VCaP (cell line): ENCODE measurements around the gene A1CF.
"Not testable (repeated sequence)": the region's sequence is repeated elsewhere in the genome, so short reads cannot be mapped to it uniquely, and the experiment has no call there.

Experiments used
- H3K27ac ChIP-seq: fragments of 450-650 bp; 2 replicates; pipeline ENCODE4 v1.5.1; 2017
- TF ChIP-seq, protein P1 (sequence below): fragments of 450-650 bp; conservative IDR thresholded peaks from 2 replicates; pipeline ENCODE4 v1.5.1; 2017; ENCODE audit warnings: mild to moderate bottlenecking, moderate library complexity

Gene A1CF

DNA sequence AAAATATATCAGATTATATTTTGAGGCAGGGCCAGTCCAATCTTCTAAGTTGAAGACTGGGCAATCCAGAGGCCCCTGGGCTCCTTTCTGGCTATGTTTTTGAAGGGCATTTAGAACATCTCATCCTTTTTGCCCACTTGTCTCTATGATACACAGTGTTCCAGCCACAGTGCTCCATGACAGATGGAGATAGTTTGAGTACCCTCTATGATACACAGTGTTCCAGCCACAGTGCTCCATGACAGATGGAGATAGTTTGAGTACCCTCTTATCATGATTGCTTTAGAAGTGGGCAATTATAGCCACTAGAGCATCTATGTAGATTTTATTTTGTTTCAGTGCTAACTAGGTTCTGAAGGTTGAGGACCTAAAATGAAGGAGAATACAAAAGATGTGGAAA lies 33.1 kb upstream of the A1CF start:
- TF ChIP-seq, protein P1, sequence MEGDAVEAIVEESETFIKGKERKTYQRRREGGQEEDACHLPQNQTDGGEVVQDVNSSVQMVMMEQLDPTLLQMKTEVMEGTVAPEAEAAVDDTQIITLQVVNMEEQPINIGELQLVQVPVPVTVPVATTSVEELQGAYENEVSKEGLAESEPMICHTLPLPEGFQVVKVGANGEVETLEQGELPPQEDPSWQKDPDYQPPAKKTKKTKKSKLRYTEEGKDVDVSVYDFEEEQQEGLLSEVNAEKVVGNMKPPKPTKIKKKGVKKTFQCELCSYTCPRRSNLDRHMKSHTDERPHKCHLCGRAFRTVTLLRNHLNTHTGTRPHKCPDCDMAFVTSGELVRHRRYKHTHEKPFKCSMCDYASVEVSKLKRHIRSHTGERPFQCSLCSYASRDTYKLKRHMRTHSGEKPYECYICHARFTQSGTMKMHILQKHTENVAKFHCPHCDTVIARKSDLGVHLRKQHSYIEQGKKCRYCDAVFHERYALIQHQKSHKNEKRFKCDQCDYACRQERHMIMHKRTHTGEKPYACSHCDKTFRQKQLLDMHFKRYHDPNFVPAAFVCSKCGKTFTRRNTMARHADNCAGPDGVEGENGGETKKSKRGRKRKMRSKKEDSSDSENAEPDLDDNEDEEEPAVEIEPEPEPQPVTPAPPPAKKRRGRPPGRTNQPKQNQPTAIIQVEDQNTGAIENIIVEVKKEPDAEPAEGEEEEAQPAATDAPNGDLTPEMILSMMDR = no peak
- H3K27ac ChIP-seq = no peak overlapping the region

DNA sequence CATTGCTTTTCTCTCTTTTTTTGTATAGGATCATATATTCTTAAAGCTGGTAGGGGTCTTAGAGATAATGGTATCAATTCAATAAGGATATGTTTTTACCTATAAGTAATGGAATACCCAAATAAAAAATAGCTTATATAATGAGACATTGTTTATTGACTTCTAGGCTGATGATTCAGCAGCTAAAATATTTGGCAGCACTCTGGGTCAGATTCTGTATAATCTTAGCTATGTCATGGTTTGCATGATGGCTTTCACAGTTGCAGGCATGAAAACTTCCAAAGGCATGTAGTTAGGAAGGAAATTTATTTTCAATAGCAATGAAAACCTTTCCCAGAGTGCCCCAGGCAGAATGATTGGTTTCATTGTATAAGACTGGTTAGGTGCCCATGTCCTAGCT lies 32.1 kb upstream of the A1CF start:
- TF ChIP-seq, protein P1 = no peak
- no peak overlapping the region for H3K27ac ChIP-seq

DNA sequence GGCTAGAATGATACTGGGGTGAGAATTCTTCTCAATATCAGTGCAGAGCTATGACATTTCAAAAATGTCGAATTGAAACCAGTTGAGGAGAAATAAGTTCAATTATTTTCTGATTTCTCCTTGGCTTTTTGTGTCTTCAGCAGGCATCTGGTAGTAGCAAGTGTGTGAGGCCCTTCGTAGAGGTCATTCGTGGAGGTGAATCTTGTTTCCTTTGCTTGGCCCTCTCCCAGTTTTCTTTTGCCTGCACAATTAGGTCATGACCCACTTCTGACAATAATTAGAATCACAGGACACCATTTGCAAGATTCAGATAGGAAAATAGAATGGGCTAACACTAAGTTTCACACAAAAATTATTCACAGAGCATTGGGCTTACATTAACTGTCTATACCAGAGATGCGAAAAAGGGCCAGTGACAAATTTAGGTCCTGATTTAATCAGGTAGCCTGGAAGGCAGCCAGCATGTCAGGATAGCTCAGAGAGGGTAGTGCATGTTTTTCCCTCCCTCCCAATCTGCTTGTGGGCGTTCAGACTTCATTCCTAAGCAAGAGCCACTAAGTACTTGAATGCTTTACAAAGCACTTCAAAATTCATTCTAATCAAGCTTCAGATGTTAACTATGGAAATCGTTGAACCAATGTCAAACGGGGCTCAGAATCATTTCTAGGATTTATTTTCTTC lies 24.0 kb upstream of the A1CF start:
- H3K27ac ChIP-seq = no peak overlapping the region

DNA sequence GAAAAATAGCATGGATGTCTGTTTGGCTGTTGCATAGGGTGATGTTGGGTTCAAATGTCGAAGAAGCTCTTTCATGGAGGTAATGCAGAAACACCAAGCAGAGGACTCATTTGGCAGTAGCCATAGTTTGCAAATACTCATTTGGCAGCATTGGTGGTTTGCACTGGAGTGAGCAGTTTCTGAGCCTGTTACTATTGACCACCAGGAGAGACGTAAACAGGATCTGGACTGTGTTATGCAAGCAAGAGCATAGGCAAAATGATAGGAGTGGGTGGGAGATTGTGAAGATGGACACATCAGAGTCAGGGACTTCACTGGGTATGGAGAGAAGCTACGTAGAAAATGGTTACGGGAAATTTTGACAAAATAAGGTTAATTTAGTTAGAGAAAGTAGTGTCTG lies 22.9 kb upstream of the A1CF start:
- TF ChIP-seq, protein P1 = no peak
- no peak overlapping the region for H3K27ac ChIP-seq

More for the DNA sequence above, 24.0 kb upstream of the A1CF start:
- TF ChIP-seq, protein P1 = no peak

DNA sequence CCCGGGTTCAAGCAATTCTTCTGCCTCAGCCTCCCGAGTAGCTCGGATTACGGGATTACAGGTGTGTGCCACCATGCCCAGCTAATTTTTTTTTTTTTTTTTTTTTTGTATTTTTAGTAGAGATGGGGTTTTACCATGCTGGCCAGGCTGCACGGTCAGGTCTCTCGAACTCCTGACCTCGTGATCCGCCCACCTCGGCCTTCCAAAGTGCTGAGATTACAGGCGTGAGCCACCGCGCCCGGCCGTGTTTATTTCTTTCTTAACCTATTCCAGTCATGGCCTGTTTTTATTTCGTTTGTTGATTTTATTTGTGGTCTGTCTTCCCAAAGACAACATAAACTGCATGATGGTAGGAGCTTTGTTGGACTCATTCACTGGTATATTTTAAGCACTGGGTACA lies 20.4 kb upstream of the A1CF start:
- H3K27ac ChIP-seq = not testable (repeated sequence)

DNA sequence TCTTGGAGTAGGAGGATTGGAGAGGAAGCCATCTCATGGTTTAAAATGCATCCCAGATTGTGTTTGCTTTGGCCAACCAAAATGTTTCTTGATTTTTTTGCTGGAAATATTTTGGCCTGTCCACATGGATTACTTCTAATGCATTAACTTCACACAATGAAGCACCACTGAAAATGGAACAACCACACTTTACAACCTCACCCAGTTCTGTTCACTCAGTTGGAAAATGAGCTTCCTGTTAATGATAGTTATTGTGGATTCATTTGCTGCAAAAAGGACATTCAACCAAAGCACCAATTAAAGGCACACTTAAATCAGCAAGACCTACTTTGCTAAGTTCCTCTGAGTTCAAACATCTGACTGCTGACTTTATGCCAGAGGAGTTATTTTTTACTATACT lies 11.3 kb upstream of the A1CF start:
- no peak overlapping the region for H3K27ac ChIP-seq
- TF ChIP-seq, protein P1 = no peak

DNA sequence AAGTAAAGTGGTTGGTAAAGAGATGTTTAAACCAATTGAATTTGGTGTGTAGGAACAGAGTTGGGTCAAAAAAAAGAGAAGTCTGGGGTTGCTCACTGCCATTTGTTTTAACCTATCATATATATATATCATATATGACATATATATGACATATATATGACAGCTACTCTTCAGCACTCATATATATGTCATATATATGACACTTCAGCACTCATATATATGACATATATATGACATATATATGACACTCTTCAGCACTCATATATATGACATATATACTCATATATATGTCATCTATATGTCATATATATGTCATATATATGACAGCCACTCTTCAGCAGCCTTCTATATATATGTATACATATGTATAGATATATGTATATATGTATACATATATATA lies 8.9 kb upstream of the A1CF start:
- H3K27ac ChIP-seq = no peak overlapping the region
- TF ChIP-seq, protein P1 = no peak

DNA sequence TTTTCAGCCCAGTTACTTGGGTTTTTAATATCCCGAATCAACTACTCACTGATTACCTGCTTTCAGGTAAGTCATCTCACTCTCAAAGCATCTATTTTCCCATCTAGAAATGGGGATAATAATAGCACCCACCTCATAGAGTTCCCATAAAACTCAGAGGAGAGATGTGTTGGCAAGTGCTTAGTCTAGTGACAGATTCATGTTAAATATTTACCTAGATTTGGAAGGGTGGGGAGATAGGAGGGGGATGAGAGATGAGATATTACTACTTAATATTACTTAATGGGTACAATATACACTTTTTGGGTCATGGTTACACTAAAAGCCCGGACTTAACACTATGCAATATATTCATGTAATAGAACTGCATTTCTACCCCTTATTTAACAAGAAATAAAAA lies 7.0 kb upstream of the A1CF start:
- no peak overlapping the region for H3K27ac ChIP-seq
- TF ChIP-seq, protein P1 = no peak
